HUDEP-2 (cell line): Measurements from ENCODE around the gene KCNJ6.
"Not testable (repeated sequence)": the region's sequence is repeated elsewhere in the genome, so short reads cannot be mapped to it uniquely, and the experiment has no call there.

Experiments used
- DNase-seq, 76 experiments: peaks; one replicate each; lab custom pipeline; 2025; ENCODE audit not compliant: unreplicated experiment in 76 of 76; lab: John Stamatoyannopoulos, UW

KCNJ6 gene

DNA sequence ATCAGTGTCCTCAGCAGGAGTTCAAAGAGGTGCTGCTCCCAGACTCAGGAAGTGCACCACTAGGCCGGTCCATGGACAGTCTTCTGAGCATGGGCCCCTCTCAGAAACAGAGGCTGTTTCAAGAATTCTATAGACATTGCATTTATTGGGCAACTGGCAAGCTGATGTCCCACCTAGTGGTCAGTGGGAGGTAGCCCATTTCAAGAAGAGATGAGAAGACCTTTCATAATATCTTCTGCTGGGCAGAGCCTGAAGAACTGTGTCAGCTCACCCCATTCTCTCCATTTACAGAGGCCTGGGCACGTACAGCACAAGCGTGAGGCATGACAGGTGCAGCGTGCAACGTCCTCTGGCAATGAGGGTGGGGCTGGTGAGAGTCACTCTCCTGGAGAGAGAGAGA, 333.7 kb downstream of the KCNJ6 start:
- peak in 51 of 76 experiments; percentile 10 to 70 (median 36) for DNase-seq

DNA sequence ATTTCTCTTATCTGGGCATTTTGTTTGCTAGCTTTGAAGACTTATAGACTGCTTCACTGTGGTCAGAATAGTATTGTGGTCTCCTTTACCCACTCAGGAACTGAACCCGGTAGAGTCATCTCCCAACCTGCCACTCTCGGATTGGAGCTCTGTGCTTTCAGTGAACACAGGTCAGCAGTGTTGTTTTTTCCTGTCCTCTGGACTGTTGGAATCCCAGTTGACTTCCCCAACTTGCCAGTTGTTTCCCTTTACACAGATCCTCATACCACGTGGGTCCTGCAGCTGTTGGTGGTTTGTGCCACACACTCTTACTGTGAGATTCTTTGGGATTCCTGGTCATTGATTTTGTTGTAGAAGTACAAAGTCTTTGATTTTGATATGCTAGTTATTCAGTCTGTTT, 335.6 kb downstream of the KCNJ6 start:
- DNase-seq = no peak

DNA sequence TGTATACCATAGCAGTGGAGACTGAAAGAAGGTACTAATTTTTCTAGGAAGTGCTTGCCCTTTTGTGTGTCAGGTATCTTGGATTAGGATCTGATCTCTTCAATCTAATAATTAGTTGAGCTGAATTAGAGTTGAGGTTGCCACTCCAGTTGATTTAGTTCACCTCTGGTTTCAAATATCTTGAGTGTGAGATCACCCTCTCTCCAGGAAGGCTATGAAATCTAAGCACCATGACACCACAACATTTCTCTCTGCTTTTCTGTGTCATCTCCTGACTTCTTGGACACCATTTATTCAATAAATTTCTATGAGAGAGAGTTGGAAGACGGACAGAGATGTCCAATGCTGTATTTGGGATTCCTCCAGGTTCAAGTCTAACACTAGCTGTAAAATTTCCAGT, 336.9 kb downstream of the KCNJ6 start:
- no peak for DNase-seq

DNA sequence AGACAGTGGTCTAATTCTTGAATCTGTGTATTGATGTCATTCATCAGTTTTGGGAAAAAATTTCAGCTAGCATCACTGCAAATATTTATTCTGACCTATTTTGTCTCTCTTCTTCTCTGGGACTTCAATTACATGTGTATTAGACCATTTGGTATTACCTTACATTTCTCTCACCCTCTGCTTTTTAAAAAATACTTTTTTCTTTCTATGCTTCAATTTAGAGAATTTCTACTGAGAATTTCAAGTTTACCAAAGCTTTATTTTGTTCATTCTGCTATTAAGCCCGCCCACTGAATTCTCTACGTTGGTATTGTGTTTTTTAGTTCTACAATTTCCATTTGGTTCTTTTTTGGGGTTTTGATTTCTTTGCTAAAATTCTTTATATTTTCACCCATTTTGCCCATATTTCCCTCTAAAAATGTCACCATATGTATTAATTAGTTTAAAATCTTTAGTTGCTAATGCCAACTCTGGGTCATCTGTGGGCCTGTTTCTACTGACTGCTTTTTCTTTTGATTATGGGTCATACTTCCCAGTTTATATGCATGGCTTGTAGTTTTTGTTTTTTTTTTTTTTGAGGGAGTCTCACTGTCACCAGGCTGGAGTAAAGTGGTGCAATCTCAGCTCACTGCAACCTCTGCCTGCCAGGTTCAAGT, 337.7 kb downstream of the KCNJ6 start:
- no peak for DNase-seq

DNA sequence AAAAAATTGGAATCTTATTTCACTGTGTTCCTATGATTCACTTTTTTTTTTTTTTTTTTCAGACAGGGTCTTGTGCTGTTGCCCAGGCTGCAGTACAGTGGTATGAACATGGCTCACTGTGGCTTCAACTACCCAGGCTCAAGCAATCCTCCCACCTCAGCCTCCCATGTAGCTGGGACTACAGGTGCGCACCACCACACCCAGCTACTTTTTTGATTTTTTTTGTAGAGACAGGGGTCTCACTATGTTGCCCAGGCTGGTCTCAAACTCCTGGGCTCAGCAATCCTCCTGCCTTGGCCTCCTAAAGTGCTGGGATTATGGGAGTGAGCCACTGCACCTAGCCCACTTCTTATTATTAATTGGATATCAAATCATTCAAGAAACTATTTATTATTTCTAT, 339.3 kb downstream of the KCNJ6 start:
- DNase-seq = not testable (repeated sequence)

DNA sequence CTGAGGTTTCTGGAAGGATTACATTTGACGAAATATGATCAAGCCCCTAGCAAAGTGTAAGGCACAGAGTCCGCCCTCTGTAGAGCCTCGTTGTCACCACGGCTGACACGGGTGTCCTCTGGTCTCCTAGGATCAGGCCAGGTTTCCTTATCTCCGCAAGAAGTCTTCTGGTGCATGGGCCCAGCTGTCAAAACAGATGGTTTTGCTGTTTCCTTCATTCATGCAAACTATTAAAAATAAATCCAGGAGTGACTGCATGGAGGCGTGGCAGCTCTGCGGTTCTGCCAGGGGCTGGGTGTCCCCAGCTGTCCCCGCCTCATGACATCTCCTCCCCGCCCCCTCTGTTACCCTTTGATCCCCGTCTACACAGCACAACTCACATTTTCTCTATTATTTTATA, 340.7 kb downstream of the KCNJ6 start:
- no peak for DNase-seq

DNA sequence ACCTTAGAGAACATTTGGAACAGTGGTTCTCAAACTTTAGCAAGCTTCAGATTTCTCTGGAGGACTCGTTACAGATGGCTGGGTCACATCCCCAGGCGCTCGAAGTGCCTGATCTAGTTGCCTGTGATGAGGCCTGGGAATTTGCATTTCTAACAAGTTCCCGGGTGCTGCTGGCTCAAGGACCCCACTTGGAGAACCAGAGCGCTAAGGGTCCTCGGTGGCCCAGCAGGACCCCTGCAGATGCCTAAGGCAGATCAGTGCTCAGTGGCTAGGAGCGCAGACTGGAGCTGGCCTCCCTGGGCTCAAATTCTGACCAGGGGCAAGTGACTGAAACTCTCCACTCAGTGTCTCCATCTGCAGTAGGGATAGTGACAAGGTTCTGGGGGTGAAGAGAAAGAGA, 341.5 kb downstream of the KCNJ6 start:
- DNase-seq = no peak

DNA sequence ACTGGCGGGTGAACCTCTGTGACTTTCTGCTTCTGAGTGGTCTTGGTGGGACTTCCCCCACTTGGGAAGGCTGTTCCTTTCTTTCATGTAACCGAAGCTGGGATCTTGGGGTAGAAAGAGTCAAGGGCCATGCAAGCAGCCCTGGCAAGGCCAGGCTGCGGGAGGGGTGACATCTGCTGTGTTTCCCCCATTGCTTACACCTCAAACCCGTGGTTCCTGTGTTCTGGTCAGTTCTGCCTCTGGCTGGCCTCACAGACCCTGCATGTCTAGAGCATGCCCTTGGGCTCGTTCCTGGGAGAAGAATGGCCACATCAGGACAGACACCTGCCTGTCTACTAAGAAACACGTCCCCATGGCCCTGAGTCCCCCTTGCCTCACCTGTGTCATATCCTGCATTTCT, 341.9 kb downstream of the KCNJ6 start:
- no peak for DNase-seq

DNA sequence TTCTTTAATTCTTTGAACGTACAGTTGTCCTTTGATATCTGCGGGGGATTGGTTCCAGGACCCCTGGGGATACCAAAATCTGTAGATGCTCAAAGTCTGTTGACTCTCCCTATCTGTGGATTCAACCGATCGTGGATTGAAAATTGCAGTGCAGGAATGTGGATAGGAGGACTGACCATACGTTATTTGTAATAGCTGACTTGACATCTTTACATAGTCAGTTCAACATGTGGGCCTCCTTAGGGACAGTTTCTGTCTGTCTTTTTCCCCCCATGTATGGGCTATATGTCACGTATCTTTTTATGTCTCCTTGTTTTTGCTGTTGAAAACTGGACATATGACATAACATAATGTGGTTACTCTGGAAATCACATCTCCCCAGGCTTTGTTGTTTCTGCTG, 344.8 kb downstream of the KCNJ6 start:
- DNase-seq = no peak

DNA sequence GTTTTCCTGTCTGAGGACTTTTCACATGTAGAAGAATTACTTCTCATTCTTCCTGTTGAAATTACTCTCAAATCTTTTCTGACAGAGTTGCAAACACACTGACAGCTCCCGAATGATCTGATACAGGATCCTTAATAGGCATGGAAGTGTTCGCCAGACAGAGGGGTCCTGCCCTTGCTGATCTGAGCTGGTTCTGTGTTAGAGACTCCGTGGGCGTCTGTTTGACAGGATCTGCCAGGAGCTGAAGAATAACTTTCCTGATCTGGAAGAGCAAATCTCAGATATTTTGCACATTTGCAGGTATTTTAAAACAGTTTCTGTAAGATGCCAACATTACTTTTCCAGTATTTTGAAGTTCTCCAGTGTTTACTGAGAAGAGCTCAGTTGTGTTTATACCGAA, 347.3 kb downstream of the KCNJ6 start:
- DNase-seq = no peak

DNA sequence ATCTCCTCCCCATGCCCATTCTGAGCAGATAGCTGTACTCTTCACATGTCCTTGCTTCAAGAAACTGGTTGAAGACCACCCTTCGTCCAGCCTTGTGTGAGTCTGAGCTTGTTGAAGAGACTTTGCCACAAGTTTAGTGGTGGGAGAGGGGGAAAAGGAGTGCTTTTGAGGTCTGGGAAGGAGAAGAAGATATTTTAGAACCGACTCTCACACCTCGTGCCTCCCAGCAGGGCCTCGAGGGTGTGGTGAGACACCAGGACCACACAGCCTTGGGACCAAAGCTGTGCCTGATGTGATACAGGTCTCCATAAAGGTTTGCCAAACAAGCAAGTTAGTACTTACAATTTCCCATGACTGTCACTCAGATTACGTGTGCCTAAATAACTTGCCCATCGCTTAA, 347.8 kb downstream of the KCNJ6 start:
- no peak for DNase-seq

DNA sequence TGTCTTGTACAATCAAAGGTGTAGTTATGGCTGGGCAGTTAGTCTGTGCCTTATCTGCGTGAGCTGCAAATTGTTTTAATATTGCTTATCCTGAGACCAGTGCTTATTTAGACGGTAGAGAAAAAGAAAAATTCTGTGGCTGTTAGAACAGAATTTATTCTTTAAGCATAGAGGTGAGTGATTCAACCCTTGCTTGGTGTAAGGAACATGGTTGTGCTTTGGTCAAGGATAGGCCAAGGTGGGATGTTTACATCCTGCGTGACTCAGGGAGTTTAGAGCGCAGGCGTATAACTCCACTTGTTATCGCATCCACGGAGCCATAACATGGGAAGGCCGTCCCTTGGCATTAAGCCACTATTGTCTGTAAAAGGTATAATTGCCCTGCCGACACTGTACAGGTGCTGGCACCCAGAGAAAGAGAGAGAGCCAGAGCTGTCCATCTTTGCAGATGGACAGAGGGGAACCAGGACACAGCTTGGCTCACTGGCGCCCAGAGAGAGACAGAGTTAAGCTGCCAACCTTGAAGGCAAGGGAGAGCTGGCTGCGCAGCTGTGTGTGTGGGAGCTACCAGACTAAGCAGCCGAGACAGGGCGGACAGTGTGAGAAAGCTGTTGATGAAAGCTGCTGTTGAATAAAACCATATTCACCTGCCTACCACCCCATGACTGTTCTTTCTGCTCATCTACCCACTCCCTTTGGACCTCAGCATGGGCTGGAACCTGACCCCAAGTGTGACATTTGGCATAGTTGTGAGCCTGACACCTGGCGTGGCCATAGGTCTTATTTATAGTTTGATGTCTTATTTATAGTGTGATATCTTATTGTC, 349.3 kb downstream of the KCNJ6 start:
- DNase-seq = no peak

DNA sequence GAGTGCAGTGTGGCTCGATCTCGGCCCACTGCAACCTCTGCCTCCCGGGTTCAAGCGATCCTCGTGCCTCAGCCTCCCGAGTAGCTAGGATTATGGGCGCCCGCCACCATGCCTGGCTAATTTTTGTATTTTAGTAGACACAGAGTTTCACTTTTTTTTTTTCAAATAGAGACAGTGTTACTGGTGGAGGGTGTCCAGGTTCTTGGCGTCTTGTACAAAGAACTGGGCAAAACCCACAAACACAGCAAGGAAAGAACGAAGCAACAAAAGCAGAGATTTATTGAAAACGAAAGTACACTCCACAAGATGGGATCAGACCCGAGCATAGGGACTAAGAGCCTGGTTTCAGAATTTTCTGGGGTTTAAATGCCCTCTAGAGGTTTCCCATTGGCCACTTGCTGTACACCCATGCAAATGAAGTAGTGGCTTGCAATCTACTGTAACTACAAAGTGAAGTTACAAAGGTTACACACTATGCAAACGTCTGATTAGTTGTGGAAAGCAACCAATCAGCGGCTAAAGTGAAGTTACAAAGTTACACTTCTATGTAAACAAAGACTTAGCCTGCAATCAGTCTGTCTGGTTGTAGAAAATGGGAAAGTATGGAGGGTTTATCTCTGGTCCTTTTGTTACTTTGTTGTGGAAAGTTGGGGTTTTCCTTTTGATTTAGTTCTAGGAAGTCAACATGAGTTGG, 350.6 kb downstream of the KCNJ6 start:
- DNase-seq = peak in 3 of 76 experiments; percentile 7 to 10 (median 8)

DNA sequence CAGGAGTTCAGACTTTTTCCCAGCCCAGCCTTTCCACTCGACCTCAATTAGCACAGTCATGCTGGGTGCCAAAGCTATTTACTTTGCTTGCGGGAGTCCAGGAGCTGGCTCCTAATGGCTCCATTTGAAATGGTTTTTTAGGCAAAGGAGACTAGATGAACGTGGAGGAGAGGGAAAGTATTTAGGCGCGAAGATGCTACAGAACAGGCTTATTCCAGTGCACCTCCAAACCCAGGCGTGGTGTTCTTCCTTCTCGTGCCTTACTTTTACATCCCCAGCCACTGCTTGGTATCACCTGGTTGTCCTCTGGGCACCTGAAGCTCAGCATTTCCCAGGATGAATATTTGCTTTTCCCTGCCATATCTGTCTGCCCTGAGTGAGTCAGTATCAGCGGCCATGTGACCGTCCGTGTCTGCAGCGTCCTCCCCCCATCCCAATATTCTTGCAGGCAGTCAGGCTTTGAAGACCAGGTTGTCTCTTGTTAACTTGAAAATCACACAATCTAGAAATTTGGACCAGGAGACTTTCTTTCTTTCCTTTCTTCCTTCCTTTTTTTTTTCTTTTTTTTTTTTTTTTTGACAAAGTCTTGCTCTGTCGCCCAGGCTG, 351.2 kb downstream of the KCNJ6 start:
- no peak for DNase-seq

DNA sequence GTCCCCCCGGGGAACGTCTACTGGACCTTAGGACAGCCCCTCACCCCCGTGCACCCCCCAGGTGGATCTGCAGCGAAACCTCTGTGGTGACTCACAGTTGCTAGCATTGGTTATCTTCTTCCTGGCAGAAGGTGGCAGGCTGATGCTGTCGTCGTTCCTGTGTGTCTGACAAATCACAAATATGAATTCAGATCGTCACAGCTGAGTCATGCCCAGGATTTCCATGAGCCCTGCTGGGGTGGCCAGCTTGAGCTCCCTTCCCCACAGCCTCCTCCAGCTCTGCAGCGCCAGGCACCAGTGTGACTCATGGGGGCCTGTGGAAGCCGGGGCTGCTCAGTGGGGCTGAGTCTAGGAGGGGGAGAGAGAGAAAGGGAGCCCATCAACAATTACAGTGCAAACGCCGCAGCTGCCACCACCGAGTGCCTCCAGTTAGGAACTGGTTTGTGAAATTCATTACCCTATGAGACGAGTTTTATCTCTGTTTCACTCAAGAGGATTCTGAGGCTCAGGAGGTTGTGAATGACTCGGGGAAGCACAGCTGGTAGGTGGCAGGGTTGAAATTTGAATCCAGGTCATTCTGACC, 351.8 kb downstream of the KCNJ6 start:
- DNase-seq = peak in 72 of 76 experiments; percentile 29 to 90 (median 76)

DNA sequence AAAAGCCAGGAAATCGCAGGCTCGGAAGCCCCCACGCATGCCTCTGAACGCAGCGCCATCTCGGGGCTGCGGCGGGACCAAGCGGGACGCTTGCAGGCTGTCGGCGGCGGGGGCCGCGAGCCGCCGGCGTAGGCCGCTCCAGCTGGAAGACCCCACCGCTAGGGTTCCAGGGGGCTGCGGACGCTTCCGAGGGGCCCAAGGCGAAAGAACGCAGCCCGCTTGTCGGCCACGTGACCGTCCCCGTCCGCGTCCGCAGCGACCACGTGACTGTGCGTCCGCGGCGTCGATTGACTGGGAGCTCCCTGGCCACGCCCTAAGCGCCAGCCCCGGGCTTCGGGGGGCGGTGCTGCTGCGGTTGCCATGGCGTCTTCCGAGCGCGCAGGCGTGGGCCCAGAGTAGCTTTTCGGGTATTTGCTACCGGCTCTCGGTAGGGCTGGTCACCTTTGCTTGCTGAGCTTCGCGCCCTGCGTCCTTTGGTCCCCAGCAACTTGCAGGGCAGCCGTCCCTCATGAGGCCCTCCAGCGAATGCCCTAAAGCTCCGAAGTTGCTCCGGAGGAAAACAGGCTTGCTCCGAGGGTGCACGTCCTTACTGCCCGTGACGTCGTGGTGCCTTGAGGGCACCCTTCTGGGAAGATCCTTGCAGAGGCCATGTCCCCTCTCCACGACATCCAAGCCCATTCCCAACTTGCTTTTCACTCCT, 352.5 kb downstream of the KCNJ6 start:
- peak; percentile 28 to 99 (median 94) for DNase-seq

DNA sequence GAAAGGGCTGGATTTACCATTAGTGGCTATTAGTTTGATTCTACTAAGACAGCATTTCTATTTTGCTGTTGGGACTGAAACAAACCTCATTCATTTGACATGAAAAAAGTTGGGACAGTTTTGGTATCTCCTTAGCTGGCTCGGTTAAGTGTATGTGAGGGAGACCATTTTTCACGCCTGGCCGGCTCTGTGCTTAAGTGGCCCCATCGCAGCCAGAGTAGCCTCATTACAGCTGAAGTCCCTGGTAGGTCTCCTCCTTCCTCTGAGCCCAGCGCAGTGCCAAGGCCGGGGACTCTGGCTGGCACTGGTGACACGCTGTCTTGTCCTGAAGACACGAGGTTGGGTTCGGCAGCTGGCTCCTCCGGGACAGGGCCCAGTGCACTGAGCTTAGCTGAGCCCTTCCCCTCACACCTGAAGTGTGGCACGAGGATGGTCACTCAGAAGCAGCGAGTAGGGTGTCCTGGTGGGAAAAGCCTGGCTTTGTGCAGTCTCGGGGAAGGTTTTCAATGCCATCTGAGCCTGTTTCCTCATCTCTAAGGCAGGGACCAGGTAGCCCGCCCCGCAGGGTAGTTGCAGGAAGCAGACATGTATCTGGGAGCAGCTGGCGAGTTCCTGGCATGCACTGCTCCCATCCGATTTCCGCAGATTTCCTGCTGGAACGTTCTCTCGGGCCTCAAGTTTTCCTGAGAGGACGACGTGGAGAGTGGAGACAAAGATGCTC, 353.2 kb downstream of the KCNJ6 start:
- DNase-seq = peak in 12 of 76 experiments; percentile 18 to 88 (median 47)

DNA sequence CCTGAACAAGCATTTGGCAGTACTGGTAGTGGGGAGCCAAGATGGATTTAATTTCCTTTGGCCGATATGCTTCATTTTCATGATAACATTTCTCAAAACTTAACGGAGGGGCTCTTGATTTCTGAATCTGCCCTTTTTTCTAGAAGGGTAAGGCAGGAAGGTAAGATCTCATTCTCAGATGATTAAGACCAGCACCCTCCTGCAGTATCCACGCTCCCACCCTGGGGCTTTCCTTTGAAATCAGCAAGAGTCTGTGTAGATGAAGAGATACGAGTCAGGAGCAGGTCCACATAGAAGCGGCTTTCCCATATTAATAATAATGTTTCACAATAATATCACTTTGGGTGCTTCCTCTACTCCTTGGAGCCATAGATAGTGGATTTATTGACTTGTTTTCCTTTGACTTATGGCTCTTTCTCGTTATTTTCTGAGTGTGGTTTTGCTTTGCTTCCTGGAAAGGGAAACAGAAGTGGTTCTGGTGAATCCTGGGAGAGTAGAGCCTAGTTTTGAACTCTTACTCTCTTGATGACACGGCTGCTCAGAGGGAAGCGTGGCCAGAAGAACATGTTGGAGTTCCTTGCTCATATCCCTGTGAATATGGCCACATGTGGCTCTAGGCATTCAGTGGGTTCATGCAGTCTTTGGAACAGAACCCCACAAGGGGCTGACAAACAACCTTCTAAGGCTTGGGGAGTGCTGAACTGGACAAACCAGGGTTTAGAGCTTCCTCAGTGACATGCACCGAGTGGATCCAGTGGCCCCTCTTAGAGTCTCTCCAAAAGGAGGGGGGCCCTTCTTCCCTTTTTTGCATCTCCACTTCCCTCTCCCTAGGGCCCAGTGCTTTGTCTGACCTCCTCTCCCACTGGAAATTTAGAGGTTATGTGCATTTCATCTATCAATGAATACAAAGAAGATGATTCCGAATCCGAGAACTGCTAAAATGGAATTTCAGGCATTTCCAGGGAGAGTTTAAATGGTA, 354.0 kb downstream of the KCNJ6 start:
- DNase-seq = no peak
